ENCODE results near the gene ASS1.
A peak's percentile ranks its signal among the peaks of the same experiment; 100 is the strongest.

ASS1 gene

GRCh38 chr9:130500340-130501180 lies 55.8 kb downstream of the ASS1 start:
- DNase-seq, result peak; percentile 42 to 94 (median 80)

- DNase-seq, result no peak
Observed at GRCh38 chr9:130501639-130502038, 56.9 kb downstream of the ASS1 start.

GRCh38 chr9:130508218-130508617 lies 63.5 kb downstream of the ASS1 start:
- DNase-seq, result no peak

GRCh38 chr9:130512199-130512598 lies 67.4 kb downstream of the ASS1 start:
- no peak for DNase-seq

- DNase-seq, result no peak
Observed at GRCh38 chr9:130513078-130513477, 68.3 kb downstream of the ASS1 start.

GRCh38 chr9:130518233-130518632 lies 73.5 kb downstream of the ASS1 start:
- no peak for DNase-seq

- DNase-seq, result peak in 1 of 3 experiments; percentile 58
Observed at GRCh38 chr9:130518943-130519799, 74.4 kb downstream of the ASS1 start.

- no peak for DNase-seq
Observed at GRCh38 chr9:130519927-130520326, 75.2 kb downstream of the ASS1 start.

- DNase-seq, result no peak
Observed at GRCh38 chr9:130521715-130522114, 77.0 kb downstream of the ASS1 start.

GRCh38 chr9:130522233-130522808 lies 77.6 kb downstream of the ASS1 start:
- peak; percentile 15 to 37 (median 18) for DNase-seq

- DNase-seq, result no peak
Observed at GRCh38 chr9:130523921-130524320, 79.2 kb downstream of the ASS1 start.

- no peak for DNase-seq
Observed at GRCh38 chr9:130526193-130526853, 81.6 kb downstream of the ASS1 start.

- no peak for DNase-seq
Observed at GRCh38 chr9:130526854-130527650, 82.3 kb downstream of the ASS1 start.

- DNase-seq, result no peak
Observed at GRCh38 chr9:130527651-130528310, 83.0 kb downstream of the ASS1 start.

GRCh38 chr9:130528674-130529073 lies 83.9 kb downstream of the ASS1 start:
- no peak for DNase-seq

- no peak for DNase-seq
Observed at GRCh38 chr9:130530938-130531337, 86.2 kb downstream of the ASS1 start.

- no peak for DNase-seq
Observed at GRCh38 chr9:130531670-130532069, 86.9 kb downstream of the ASS1 start.

- DNase-seq, result no peak
Observed at GRCh38 chr9:130532426-130533080, 87.8 kb downstream of the ASS1 start.

- peak; percentile 92 to 99 (median 93) for DNase-seq
Observed at GRCh38 chr9:130535818-130536521, 91.2 kb downstream of the ASS1 start.

- DNase-seq, result peak in 1 of 3 experiments; percentile 68
Observed at GRCh38 chr9:130536701-130537107, 91.9 kb downstream of the ASS1 start.

All from NCI-H1417 (cell line).